GM10266 (cell line): Measurements from ENCODE around the gene ZNF488.

ENCODE experiments used
- DNase-seq: peaks from one replicate; pipeline ENCODE4 v3.0.0; 2012; ENCODE audit errors: extremely low spot score
- CTCF ChIP-seq: IDR thresholded peaks from 2 replicates; pipeline ENCODE4 v1.5.1; 2012; ENCODE audit warnings: mild to moderate bottlenecking, low read depth; ENCODE audit not compliant: control insufficient read depth, insufficient read depth; ENCODE audit errors: missing control alignments

Gene ZNF488

GRCh38 chr10:47346581-47347302 is 37.4 kb downstream of the ZNF488 start:
- TF ChIP-seq CTCF = no peak
- DNase-seq = no peak

GRCh38 chr10:47344996-47345870 is 38.9 kb downstream of the ZNF488 start:
- TF ChIP-seq CTCF = no peak
- DNase-seq = no peak

GRCh38 chr10:47340608-47341170 is 43.4 kb downstream of the ZNF488 start:
- TF ChIP-seq CTCF = peak; percentile 94
- peak; percentile 83 for DNase-seq

GRCh38 chr10:47339759-47340607 is 44.1 kb downstream of the ZNF488 start:
- DNase-seq = no peak
- no peak for TF ChIP-seq CTCF

- no peak for DNase-seq
- no peak for TF ChIP-seq CTCF
Observed at GRCh38 chr10:47339186-47339735, 44.8 kb downstream of the ZNF488 start.

GRCh38 chr10:47337310-47337709 is 46.8 kb downstream of the ZNF488 start:
- no peak for TF ChIP-seq CTCF
- no peak for DNase-seq
